ENCODE data around the gene TACC2.

DNA sequence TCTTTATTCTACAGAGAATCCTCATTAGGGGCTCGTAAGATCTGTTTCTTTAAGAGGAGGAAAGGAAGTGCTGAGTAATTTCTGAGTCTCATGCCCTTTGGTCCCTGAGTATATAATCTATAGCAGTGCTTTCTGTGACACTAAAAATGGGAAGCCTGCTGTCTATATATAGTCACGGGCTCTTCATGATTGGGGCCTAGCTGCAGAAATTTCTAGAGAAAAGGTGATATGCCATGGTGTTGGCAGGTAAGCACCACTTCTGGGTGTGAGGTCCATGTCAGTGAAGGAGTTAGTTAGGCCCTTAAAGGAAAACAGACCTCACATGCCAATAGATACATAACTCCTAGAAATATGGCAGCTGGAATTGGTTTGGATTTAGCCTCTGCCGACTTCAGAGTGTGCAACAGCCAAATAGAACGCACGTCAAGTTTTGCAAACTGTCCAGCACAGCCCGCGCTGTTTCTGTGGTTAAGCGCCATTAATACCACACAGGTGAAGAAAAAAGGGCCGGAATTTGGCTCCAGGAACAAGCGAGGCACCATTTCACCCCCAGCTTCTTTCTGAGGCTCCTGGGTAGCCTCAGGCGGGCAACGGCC lies 123.2 kb downstream of the TACC2 start:
- TF ChIP-seq POLR2A (IDR thresholded peaks at IDR 0.05) (no peak), CTCF (IDR thresholded peaks at IDR 0.05) (no peak)

All from suprapubic skin (tissue), 3 donors.